Small intestine (tissue), 7 donors: ENCODE data around the gene PSMG4. TPM values are rescaled to one million over a fixed set of nuclear protein-coding genes. Genes with fewer than 3 reads are reported as not detected.

Experiments used
- DNase-seq, 2 donors: peaks; one replicate each; pipeline versions ENCODE4 v3.0.0 to v3.0.0-alpha.2; 2013
- FAIRE-seq: peaks from 2 replicates; lab custom pipeline; 2012; peaks lifted over from hg19 to GRCh38; lab: Jason Lieb, UNC
- H3K27ac ChIP-seq, 3 donors: one replicate each; pipeline ENCODE4 v1.5.1; 2013; ENCODE audit warnings: low read length in 2 of 3, mild to moderate bottlenecking in 2 of 3, control low read depth in 1 of 3, inconsistent platforms in 1 of 3, low read depth in 1 of 3, moderate library complexity in 1 of 3
- H3K27me3 ChIP-seq, 3 donors: one replicate each; pipeline ENCODE4 v1.6.1; 2013; ENCODE audit warnings: low read length in 3 of 3, inconsistent platforms in 1 of 3; ENCODE audit not compliant: control insufficient read depth in 3 of 3, insufficient read depth in 3 of 3
- H3K36me3 ChIP-seq, 3 donors: one replicate each; pipeline ENCODE4 v1.6.1; 2013; ENCODE audit warnings: low read length in 3 of 3, inconsistent platforms in 1 of 3, low read depth in 1 of 3, mild to moderate bottlenecking in 1 of 3, moderate library complexity in 1 of 3; ENCODE audit not compliant: control insufficient read depth in 3 of 3, insufficient read depth in 2 of 3
- H3K4me1 ChIP-seq, 3 donors: one replicate each; pipeline ENCODE4 v1.6.1; 2013; ENCODE audit warnings: low read length in 2 of 3, inconsistent platforms in 1 of 3, low read depth in 1 of 3, mild to moderate bottlenecking in 1 of 3, moderate library complexity in 1 of 3; ENCODE audit not compliant: control insufficient read depth in 3 of 3, insufficient read depth in 2 of 3
- H3K4me3 ChIP-seq, 3 donors: one replicate each; pipeline ENCODE4 v1.5.1; 2013; ENCODE audit warnings: low read length in 3 of 3, control low read depth in 1 of 3, inconsistent platforms in 1 of 3, low read depth in 1 of 3, mild to moderate bottlenecking in 1 of 3, moderate library complexity in 1 of 3
- H3K9me3 ChIP-seq, 2 donors: one replicate each; pipeline ENCODE4 v1.6.1; 2013; ENCODE audit warnings: low read depth in 1 of 2, low read length in 1 of 2; ENCODE audit not compliant: control insufficient read depth in 2 of 2, insufficient read depth in 1 of 2
- WGBS, 3 donors: extraction: QIAGEN DNeasy Blood & Tissue Kit; methylation state at CpG; one replicate each; pipeline ENCODE4 v1.1.7; 2013; 5-methylcytosine and 5-hydroxymethylcytosine counted together
- polyA plus RNA-seq, 4 donors: library from polyadenylated mRNA; stranded (reverse) in 3 of 4; unstranded in 1 of 4; fragments of 200-250 nt in 3 of 4; fragments of 120-200 nt in 1 of 4; gene quantifications; one replicate each; pipeline versions ENCODE4 v1.2.1 to v1.2.3, GENCODE V29; 2013
- donor health status: healthy with polysubstance abuse.
- donor health status: control.
- donor health status: control.
- donor health status: Bipolar disorder and iron deficiency.
- donor health status: healthy.

The PSMG4 gene
- polyA plus RNA-seq, 4 donors = 22.6 to 43.8 (median 33.4) TPM

DNA sequence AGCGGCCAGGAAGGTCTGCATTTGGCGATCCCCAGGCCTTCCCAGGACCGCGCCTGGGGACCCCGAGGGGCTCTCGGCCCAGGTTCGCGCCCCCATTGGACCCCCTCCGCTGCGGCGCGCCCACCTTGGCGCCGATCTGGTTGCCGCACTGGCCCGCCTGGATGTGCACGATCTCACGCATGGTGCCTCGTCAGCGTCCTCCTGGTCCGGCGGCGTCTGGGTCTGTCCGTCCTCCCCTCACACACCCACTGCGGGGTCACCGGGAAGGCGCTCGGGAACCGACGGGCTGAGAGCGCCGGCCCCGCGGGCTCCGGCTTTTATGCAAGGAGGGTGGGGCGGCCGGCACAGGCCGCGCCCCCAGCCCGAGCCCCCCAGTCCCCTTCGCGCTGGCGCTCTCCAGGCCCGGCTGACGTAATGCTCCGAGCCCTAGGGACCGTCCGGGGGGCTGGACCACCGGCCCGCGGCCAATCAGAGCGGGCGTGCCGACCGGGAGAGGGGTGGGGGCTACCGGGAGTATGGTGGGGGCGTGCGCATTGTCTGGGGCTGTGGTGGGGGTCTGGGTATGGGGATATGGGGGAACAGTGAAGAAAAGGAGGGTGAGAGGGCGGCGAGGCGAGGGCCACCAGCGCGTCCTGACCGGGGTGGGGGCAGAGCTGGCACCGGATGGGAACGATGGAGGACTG lies 31.2 kb upstream of the PSMG4 start, which contains the start of gene TUBB2B:
TUBB2B (minus strand) TSS at position 291 of the 683 bp plus-strand sequence; CDS start at position 181, 110 bp downstream.
- H3K27me3 ChIP-seq = peaks cover 6 to 69% (median 47%) of the 10 kb centered on the region in 3 donors
- DNase-seq = peak in 1 of 2 donors; percentile 46
- H3K4me3 ChIP-seq = peak within 1 kb of the TSS; percentile 26 to 37 (median 34)
- FAIRE-seq = no peak
- WGBS, 3 donors = 1% methylated on average over 59 to 66 of the region's 66 CpGs
- H3K36me3 ChIP-seq = peaks cover 0 to 3% (median 0%) of the 10 kb centered on the region in 3 donors
- H3K27ac ChIP-seq = peak within 1 kb of the TSS in 1 of 3 donors; percentile 48
- H3K4me1 ChIP-seq = peaks cover 6 to 46% (median 16%) of the 10 kb centered on the region in 3 donors
- H3K9me3 ChIP-seq = peaks cover 0 to 3% of the 10 kb centered on the region in 2 donors

DNA sequence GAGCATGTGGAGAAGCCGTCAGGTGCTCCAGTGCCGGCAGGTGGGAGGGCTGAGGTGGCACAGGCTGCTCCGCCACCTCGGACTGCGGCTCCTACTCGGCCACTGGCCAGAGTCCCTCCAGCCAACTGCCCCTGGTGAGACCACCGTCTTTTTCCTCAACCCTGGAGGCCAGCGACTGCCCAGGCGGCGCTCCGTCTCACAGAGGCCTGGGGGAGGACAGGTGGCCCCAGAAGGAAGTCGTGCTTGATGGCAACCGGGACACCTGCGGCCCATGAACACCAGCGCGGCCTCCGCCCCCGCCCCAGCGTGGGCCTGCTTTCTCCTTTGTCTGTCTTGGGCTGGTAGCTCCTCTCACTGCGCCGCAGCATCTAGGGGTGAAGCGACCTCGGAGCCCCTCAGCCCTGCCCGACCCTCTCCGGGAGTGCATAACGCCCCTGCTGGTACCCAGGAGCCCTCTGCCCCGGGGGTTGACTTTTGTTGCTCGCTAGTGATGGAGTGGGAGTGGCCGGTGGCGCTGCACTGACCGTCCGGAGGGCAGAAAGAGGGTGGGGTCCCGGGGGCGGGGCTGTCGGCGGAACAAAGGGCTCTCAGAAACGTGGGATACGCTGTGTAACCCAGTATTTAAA lies 30.6 kb upstream of the PSMG4 start:
- DNase-seq (peak in 1 of 2 donors; percentile 62), FAIRE-seq (no peak)
- H3K27me3 ChIP-seq = peaks cover 6 to 70% (median 47%) of the 10 kb centered on the region in 3 donors
- peak overlapping the region in 1 of 3 donors; percentile 48 for H3K27ac ChIP-seq
- H3K4me1 ChIP-seq = peaks cover 6 to 48% (median 16%) of the 10 kb centered on the region in 3 donors
- H3K36me3 ChIP-seq = peaks cover 0 to 3% (median 0%) of the 10 kb centered on the region in 3 donors
- peak overlapping the region in 2 of 3 donors; percentile 29 to 37 for H3K4me3 ChIP-seq
- peaks cover 0 to 3% of the 10 kb centered on the region in 2 donors for H3K9me3 ChIP-seq
- 0 to 1% (median 1%) methylated on average over 26 to 38 of the region's 38 CpGs for WGBS, 3 donors

DNA sequence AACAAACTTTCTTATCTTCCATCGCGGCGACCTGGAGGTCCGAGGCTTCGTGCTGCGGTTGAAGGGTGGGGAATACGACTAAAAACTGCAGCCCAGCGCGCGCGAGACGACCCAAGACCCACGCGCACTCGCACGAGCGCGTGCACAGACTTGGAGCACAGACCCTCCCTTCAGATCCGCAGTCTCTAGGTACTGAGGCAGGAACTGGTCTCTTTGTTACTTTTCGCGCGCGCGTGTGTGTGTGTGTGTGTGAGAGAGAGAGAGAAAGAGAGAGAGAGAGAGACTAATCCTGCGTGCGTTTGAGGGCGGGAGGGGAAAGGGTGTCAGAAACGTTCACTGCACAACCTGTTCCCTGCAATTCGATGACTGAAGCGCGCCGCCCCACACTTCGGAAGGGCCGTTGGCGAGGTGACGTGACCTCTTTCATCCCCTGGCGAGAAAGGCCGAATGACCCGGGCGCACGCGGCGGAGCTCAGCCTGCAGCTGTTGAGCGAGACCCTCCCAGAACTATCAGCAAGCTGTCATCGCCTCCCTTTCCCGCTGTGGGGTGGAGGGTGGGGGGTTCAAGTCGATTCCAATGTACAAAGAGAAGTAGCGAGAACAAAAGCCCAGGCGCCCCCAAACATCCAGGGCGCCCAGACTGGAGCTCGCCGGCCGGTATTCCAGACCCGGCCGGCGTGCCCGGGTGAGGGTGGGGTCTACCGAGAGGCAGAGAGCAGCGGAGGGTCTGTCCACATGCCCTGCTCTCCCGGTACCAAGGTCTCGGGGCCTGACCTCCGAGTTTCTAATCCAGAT lies 29.8 kb upstream of the PSMG4 start:
- Histone ChIP-seq H3K9me3 (peaks cover 0 to 3% of the 10 kb centered on the region in 2 donors), H3K36me3 (peaks cover 0 to 3% (median 0%) of the 10 kb centered on the region in 3 donors), H3K4me3 (peak overlapping the region in 2 of 3 donors; percentile 7 to 30), H3K27me3 (peaks cover 6 to 77% (median 51%) of the 10 kb centered on the region in 3 donors), H3K27ac (peak overlapping the region in 1 of 3 donors; percentile 44), H3K4me1 (peaks cover 6 to 48% (median 16%) of the 10 kb centered on the region in 3 donors)
- FAIRE-seq (no peak), DNase-seq (peak in 1 of 2 donors; percentile 53)
- 1 to 2% (median 1%) methylated on average over 62 of the region's 62 CpGs for WGBS, 3 donors

DNA sequence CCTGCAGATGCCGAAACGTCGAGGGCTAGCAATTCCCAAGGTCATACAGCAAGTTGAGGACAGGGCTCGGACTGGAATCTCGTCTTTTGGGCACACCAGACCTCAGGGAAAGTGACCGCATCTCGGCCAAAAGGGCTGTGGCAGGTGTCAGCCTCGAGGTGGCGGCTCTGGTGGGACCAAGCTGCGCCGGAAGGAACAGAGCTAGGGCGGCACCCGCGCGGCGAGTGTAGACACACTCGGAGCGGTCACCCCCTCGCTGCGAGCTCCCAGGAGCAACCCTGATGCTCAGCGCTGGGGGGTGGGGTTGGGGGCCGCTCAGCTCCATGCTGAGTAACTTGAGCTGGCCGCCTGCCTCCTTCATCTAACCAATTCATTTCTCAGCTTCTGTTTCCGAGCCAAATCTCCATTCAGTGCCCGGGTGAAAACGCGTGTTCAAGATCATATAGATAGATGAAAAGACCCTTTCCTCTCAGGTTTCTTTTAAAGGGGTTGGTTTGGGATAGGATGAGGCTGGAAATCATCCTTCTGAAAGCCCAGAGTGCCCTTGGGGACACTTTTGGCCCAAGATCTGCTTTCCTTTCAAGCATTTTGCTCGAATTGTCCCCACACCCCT lies 29.1 kb upstream of the PSMG4 start:
- H3K9me3 ChIP-seq = peaks cover 0 to 3% of the 10 kb centered on the region in 2 donors
- DNase-seq (peak in 1 of 2 donors; percentile 50), FAIRE-seq (no peak)
- peaks cover 6 to 48% (median 16%) of the 10 kb centered on the region in 3 donors for H3K4me1 ChIP-seq
- peaks cover 6 to 80% (median 53%) of the 10 kb centered on the region in 3 donors for H3K27me3 ChIP-seq
- WGBS, 3 donors = 1 to 3% (median 2%) methylated on average over 28 of the region's 28 CpGs
- H3K4me3 ChIP-seq = peak overlapping the region in 1 of 3 donors; percentile 30
- peak overlapping the region in 1 of 3 donors; percentile 44 for H3K27ac ChIP-seq
- peaks cover 0 to 3% (median 0%) of the 10 kb centered on the region in 3 donors for H3K36me3 ChIP-seq

DNA sequence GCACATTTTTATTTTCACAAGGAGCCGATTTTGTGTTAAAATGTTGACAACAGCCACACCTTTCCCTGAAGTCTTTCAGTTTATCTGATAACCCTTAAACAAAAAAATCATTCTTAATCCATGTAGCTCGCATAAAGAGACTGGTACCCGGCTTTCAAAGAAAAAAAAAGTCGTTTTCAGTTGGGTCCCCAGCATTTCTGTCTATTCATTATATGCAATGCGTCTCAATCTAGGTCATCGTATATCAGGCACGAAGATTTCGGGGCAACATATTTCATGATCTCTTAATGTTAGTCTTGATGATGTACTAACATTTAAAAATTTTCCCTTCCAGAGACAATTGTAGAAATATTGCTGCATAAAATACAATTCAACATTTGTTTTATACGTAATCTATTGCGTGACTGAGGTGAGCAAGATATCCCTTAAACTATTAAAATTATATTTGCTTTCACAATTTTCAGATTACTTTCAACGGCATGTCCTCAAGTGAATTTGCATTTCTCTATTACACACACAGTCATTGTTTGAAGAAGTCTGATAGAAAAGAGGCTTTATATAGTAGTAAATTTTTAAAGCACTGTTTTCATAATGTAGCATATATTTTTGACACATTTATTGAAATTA lies 28.4 kb upstream of the PSMG4 start:
- no peak for FAIRE-seq
- H3K27ac ChIP-seq = peak overlapping the region in 1 of 3 donors; percentile 44

DNA sequence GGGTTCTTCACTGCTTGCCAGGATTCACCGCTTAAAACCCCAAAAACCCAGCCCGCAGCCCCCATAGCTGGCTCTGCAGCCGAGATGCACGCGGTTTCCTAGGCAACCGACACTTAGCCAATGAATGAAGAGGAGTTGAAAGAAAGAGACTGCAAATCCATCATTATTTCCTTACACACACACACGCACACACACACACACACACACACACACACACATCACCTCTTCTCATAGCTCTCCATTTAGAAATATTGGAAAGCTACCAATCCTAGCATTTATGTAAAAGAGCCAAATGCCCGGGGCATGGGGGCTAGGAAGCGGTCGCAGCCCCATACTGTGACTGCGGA lies 27.9 kb upstream of the PSMG4 start:
- H3K27ac ChIP-seq = peak overlapping the region in 2 of 3 donors; percentile 55 to 79
- DNase-seq = no peak
- 2 to 4% (median 3%) methylated on average over 11 of the region's 11 CpGs for WGBS, 3 donors

More for the DNA sequence above, 28.4 kb upstream of the PSMG4 start:
- 18 to 26% (median 24%) methylated on average over 11 of the region's 11 CpGs for WGBS, 3 donors
- H3K4me1 ChIP-seq = peaks cover 6 to 48% (median 16%) of the 10 kb centered on the region in 3 donors
- H3K27me3 ChIP-seq = peaks cover 6 to 81% (median 53%) of the 10 kb centered on the region in 3 donors
- H3K36me3 ChIP-seq = peaks cover 0 to 3% (median 0%) of the 10 kb centered on the region in 3 donors
- peak overlapping the region in 1 of 3 donors; percentile 30 for H3K4me3 ChIP-seq
- no peak for DNase-seq
- peaks cover 0 to 3% of the 10 kb centered on the region in 2 donors for H3K9me3 ChIP-seq

DNA sequence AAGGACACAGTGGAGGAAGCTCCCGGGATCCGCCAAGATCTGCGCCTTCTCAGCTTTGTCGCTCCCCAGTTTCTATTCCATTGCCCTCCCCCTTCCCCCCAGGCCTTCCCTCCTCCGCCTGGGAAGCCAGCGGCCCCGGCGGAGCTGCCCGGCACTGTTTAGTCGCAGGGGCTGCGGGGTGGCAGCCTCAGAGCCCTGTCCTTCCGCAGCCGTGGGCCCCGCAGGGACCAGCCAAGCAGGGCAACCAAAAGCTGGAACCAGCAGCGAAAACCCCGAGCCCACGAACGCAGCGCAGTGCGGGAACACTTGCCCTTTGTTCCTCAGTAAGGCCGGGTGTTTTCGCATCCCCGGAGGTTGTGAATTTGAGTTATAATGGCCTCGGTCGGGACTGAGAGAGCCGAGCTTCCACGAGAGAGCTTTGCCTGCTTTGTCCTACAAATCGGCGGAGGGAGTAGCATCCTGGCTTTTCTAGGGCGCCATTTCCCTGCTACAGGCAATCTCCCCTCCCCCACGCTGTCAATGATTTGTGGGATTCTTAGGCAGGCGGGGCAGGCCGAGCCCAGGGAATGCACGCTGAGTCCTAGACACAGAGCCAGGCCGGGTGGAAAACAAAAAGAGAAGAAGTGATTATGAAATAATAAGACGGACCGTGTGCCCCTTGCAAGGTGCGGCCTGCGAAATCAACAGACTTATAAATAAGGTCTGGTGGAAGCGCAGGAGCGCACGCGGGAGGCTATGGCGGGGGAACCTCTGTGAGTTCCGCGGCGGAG lies 27.3 kb upstream of the PSMG4 start:
- FAIRE-seq (no peak), DNase-seq (peak; percentile 86 to 95)
- no peaks in the 10 kb centered on the region for H3K9me3 ChIP-seq
- H3K27ac ChIP-seq = peak overlapping the region in 2 of 3 donors; percentile 55 to 79
- H3K36me3 ChIP-seq = no peaks in the 10 kb centered on the region
- WGBS, 3 donors = 1 to 3% (median 1%) methylated on average over 47 of the region's 47 CpGs
- H3K4me1 ChIP-seq = peaks cover 6 to 48% (median 16%) of the 10 kb centered on the region in 3 donors
- peaks cover 2 to 77% (median 51%) of the 10 kb centered on the region in 3 donors for H3K27me3 ChIP-seq
- H3K4me3 ChIP-seq = peak overlapping the region in 2 of 3 donors; percentile 38 to 86

More for the DNA sequence above, 27.9 kb upstream of the PSMG4 start:
- H3K4me3 ChIP-seq = peak overlapping the region in 2 of 3 donors; percentile 38 to 86
- H3K27me3 ChIP-seq = peaks cover 6 to 83% (median 53%) of the 10 kb centered on the region in 3 donors
- H3K4me1 ChIP-seq = peaks cover 6 to 48% (median 16%) of the 10 kb centered on the region in 3 donors
- H3K36me3 ChIP-seq = peaks cover 0 to 3% (median 0%) of the 10 kb centered on the region in 3 donors
- H3K9me3 ChIP-seq = peaks cover 0 to 3% of the 10 kb centered on the region in 2 donors
- no peak for FAIRE-seq
